Mesothelial cell of epicardium (in vitro differentiated cells): Measurements from ENCODE around the gene PRR30. TPM values are rescaled to one million over a fixed set of nuclear protein-coding genes. Genes with fewer than 3 reads are reported as not detected.

Experiments
- DNase-seq, 2 experiments: peaks; one replicate each; pipeline ENCODE4 v3.0.0; 2021; ENCODE audit warnings: low spot score in 2 of 2; ENCODE audit not compliant: unreplicated experiment in 2 of 2
- H3K27ac Mint-ChIP-seq: 2 replicates; pipeline ENCODE4 v1.8.0; 2021; ENCODE audit warnings: mixed read lengths
- H3K27me3 Mint-ChIP-seq: 2 replicates; pipeline ENCODE4 v1.8.0; 2021; ENCODE audit warnings: low read depth, mixed read lengths
- H3K36me3 Mint-ChIP-seq: 2 replicates; pipeline ENCODE4 v1.8.0; 2021; ENCODE audit warnings: mixed read lengths
- H3K4me1 Mint-ChIP-seq: 2 replicates; pipeline ENCODE4 v1.8.0; 2021; ENCODE audit warnings: mixed read lengths
- H3K4me3 Mint-ChIP-seq: 2 replicates; pipeline ENCODE4 v1.8.0; 2021; ENCODE audit warnings: mild to moderate bottlenecking, moderate library complexity, mixed read lengths
- H3K9me3 Mint-ChIP-seq: 2 replicates; pipeline ENCODE4 v1.8.0; 2021; ENCODE audit warnings: mixed read lengths
- total RNA-seq: library from RNA; stranded (reverse); gene quantifications from 3 replicates; pipeline ENCODE4 v1.2.1, GENCODE V29; 2021
- TF ChIP-seq, protein P1 (sequence below): fragments of 200-600 bp; sonication (generic); IDR thresholded peaks from one replicate; pipeline ENCODE4 v1.5.0; 2021; ENCODE audit warnings: antibody characterized with exemption; ENCODE audit not compliant: unreplicated experiment

Gene PRR30
- total RNA-seq, 1 donor from 2014 or later: not detected

DNA sequence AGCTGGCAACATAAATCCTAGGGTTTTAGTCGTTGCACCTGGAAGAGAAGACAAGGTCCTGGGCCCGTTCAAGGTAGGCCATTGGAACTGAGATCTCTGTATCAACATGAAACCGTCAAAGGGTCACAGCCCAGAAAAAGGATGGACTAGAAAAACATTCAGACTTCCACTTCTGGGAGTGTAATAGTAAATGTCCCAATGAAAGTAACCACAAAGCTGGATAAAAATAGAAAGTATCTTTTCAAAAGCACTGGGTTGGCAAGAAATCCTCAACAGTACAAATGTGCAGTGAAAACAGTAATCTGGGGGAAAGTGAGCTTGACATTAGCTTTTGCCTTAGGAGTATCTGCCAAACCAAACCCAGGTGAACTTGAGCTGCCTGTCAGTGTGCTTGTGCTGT, 33.2 kb downstream of the PRR30 start:
- peaks cover 17% of the 10 kb centered on the region for H3K27me3 Mint-ChIP-seq
- no peaks in the 10 kb centered on the region for H3K4me1 Mint-ChIP-seq
- no peaks in the 10 kb centered on the region for H3K36me3 Mint-ChIP-seq

DNA sequence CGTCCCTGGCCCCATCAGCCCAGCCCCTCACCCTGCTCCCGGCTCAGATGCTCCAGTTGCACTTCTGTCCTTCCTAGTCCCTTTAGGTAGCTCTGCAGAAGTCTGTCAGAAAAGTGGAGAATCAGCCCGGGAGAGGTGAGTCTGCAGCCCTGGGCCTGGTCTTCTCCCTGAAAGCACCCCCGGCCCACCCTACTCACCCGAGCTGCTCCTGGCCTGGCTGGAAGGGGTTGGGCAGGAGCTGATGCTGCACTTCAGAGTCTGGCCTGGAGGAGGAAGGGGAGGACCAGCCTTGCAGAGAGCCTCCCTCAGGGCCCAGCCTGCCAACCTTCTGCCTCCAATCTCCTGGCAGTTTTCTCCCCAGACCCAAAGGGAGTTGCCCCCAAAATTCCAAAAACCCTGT, 36.9 kb downstream of the PRR30 start:
- Mint-ChIP-seq H3K36me3 (no peaks in the 10 kb centered on the region), H3K27me3 (peaks cover 13% of the 10 kb centered on the region), H3K9me3 (no peaks in the 10 kb centered on the region), H3K4me1 (no peaks in the 10 kb centered on the region), H3K27ac (no peak overlapping the region), H3K4me3 (no peak overlapping the region)
- DNase-seq: no peak
- TF ChIP-seq, protein P1, sequence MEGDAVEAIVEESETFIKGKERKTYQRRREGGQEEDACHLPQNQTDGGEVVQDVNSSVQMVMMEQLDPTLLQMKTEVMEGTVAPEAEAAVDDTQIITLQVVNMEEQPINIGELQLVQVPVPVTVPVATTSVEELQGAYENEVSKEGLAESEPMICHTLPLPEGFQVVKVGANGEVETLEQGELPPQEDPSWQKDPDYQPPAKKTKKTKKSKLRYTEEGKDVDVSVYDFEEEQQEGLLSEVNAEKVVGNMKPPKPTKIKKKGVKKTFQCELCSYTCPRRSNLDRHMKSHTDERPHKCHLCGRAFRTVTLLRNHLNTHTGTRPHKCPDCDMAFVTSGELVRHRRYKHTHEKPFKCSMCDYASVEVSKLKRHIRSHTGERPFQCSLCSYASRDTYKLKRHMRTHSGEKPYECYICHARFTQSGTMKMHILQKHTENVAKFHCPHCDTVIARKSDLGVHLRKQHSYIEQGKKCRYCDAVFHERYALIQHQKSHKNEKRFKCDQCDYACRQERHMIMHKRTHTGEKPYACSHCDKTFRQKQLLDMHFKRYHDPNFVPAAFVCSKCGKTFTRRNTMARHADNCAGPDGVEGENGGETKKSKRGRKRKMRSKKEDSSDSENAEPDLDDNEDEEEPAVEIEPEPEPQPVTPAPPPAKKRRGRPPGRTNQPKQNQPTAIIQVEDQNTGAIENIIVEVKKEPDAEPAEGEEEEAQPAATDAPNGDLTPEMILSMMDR: no peak

More for the DNA sequence above, 33.2 kb downstream of the PRR30 start:
- Mint-ChIP-seq H3K4me3 (no peak overlapping the region), H3K27ac (no peak overlapping the region), H3K9me3 (no peaks in the 10 kb centered on the region)
- TF ChIP-seq, protein P1: no peak
- no peak for DNase-seq

DNA sequence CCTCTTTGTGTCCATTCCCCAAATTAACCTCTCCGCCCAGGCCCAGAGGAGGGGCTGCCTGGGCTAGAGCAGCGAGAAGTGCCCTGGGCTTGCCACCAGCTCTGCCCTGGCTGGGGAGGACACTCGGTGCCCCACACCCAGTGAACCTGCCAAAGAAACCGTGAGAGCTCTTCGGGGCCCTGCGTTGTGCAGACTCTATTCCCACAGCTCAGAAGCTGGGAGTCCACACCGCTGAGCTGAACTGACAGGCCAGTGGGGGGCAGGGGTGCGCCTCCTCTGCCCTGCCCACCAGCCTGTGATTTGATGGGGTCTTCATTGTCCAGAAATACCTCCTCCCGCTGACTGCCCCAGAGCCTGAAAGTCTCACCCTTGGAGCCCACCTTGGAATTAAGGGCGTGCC, 39.2 kb downstream of the PRR30 start:
- Mint-ChIP-seq H3K4me1 (peaks cover 9% of the 10 kb centered on the region), H3K9me3 (no peaks in the 10 kb centered on the region), H3K27me3 (peaks cover 6% of the 10 kb centered on the region), H3K36me3 (no peaks in the 10 kb centered on the region), H3K4me3 (no peak overlapping the region), H3K27ac (no peak overlapping the region)
- TF ChIP-seq, protein P1: no peak
- DNase-seq: no peak

DNA sequence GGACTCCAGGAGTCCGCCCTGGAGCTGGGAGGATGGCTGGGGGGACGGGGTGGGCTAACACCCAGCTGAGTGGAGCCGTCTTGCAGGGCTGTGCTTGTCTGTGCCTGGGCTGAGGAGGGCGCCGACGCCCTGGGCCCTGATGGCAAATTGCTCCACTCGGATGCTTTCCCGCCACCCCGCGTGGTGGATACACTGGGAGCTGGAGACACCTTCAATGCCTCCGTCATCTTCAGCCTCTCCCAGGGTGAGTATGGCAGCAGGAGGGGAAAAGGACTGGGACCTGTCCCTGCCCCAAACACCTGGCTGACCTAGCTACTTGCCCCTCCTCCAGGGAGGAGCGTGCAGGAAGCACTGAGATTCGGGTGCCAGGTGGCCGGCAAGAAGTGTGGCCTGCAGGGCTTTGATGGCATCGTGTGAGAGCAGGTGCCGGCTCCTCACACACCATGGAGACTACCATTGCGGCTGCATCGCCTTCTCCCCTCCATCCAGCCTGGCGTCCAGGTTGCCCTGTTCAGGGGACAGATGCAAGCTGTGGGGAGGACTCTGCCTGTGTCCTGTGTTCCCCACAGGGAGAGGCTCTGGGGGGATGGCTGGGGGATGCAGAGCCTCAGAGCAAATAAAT, 39.8 kb downstream of the PRR30 start:
- Mint-ChIP-seq H3K27ac (no peak overlapping the region), H3K9me3 (no peaks in the 10 kb centered on the region), H3K4me3 (no peak overlapping the region), H3K36me3 (no peaks in the 10 kb centered on the region), H3K27me3 (peaks cover 3% of the 10 kb centered on the region), H3K4me1 (peaks cover 9% of the 10 kb centered on the region)
- TF ChIP-seq, protein P1: no peak
- no peak for DNase-seq

DNA sequence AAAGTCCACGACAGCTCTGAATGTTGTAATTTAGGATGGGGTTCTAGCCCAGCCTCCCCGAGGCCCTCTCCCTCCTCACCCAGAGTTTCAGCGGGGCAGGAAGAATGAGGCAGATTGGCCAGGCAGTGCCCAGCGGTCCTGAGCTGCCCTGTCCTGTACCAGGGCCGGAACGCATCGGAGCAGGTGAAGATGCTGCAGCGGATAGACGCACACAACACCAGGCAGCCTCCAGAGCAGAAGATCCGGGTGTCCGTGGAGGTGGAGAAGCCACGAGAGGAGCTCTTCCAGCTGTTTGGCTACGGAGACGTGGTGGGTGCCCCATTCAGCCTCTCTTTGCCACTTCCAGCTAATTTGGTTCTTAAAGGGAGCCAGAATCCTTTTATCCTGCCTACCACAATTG, 41.9 kb downstream of the PRR30 start:
- H3K4me3 Mint-ChIP-seq: no peak overlapping the region
- no peak overlapping the region for H3K27ac Mint-ChIP-seq
- no peaks in the 10 kb centered on the region for H3K36me3 Mint-ChIP-seq
- H3K9me3 Mint-ChIP-seq: no peaks in the 10 kb centered on the region
- H3K4me1 Mint-ChIP-seq: peaks cover 9% of the 10 kb centered on the region
- H3K27me3 Mint-ChIP-seq: no peaks in the 10 kb centered on the region
- TF ChIP-seq, protein P1: no peak
- DNase-seq: no peak

DNA sequence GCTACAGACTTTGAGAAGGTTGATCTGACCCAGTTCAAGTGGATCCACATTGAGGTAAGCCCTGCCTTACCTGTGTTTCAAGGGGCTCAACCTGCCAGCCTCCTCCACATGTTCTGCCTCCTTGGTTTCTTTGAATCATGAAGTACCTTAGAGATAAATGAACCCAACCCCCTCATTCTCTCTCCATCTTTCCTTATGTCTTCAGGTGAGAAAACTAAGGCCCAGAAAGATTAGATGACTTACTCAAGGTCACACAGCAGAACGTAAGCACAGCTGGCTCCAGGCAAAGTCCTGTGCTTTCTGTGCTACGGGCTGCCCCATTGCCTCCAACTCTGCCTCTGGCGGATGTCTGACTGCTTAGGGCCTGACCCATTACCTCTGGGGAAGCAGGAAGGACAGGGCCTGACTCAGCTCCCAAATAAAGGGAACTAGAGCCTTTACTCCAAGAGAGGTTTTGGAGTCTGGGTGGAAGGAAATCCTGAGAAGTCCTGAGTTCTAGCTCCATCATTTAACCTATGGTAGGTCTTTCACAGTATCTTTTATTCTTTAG, 42.4 kb downstream of the PRR30 start:
- H3K27me3 Mint-ChIP-seq: no peaks in the 10 kb centered on the region
- no peak overlapping the region for H3K27ac Mint-ChIP-seq
- H3K4me3 Mint-ChIP-seq: no peak overlapping the region

More for the DNA sequence above, 42.4 kb downstream of the PRR30 start:
- H3K36me3 Mint-ChIP-seq: no peaks in the 10 kb centered on the region
- H3K9me3 Mint-ChIP-seq: no peaks in the 10 kb centered on the region
- TF ChIP-seq, protein P1: no peak
- peaks cover 9% of the 10 kb centered on the region for H3K4me1 Mint-ChIP-seq
- no peak for DNase-seq
